SU-DHL-6 (cell line): Measurements from ENCODE around the gene KLF11.

Source experiments
- CTCF ChIP-seq: fragments of 200-600 bp; sonication (generic); IDR thresholded peaks from one replicate; pipeline ENCODE4 v1.5.1; 2017; ENCODE audit warnings: antibody characterized with exemption, mild to moderate bottlenecking, low read length, moderate library complexity; ENCODE audit not compliant: insufficient read depth, poor library complexity, severe bottlenecking
- EZH2phosphoT487 ChIP-seq: fragments of 200-600 bp; sonication (generic), shearing (Covaris generic); conservative IDR thresholded peaks from 2 replicates; pipeline ENCODE4 v1.6.1; 2018; ENCODE audit warnings: mild to moderate bottlenecking, antibody characterized with exemption, low read length, moderate library complexity, mixed read lengths

- TF ChIP-seq CTCF (no peak), EZH2phosphoT487 (no peak)
Measured at GRCh38 chr2:10008809-10009176, 34.6 kb upstream of the KLF11 start.
